GM18517 (cell line): ENCODE measurements around the gene AGR3.
A peak's percentile ranks its signal among the peaks of the same experiment; 100 is the strongest.

Experiments
- ATAC-seq: cut with Tn5 transposase; IDR thresholded peaks from one replicate; pipeline ENCODE4 v1.9.1; 2021; ENCODE audit warnings: mild to moderate bottlenecking, moderate library complexity; ENCODE audit not compliant: unreplicated experiment

Gene AGR3

GRCh38 chr7:16881844-16882243 is at the start of gene AGR3:
Gene AGR3, minus strand, starts transcription at chr7:16881983. Its CDS starts 3,365 bp downstream, at chr7:16878618.
- no peak for ATAC-seq

GRCh38 chr7:16930946-16931345 is 49.2 kb upstream of the AGR3 start:
- ATAC-seq: no peak

GRCh38 chr7:16929146-16929762 is 47.5 kb upstream of the AGR3 start:
- ATAC-seq: peak; percentile 96

- no peak for ATAC-seq
Observed at GRCh38 chr7:16926861-16927260, 45.1 kb upstream of the AGR3 start.

GRCh38 chr7:16926283-16926682 is 44.5 kb upstream of the AGR3 start:
- ATAC-seq: no peak

- ATAC-seq: no peak
Observed at GRCh38 chr7:16925609-16926008, 43.8 kb upstream of the AGR3 start.

GRCh38 chr7:16923019-16923418 is 41.2 kb upstream of the AGR3 start:
- ATAC-seq: no peak

- no peak for ATAC-seq
Observed at GRCh38 chr7:16921644-16922257, 40.0 kb upstream of the AGR3 start.

- no peak for ATAC-seq
Observed at GRCh38 chr7:16921151-16921550, 39.4 kb upstream of the AGR3 start.

GRCh38 chr7:16919440-16919839 is 37.7 kb upstream of the AGR3 start:
- ATAC-seq: no peak

- no peak for ATAC-seq
Observed at GRCh38 chr7:16918288-16918895, 36.6 kb upstream of the AGR3 start.

GRCh38 chr7:16916738-16917137 is 35.0 kb upstream of the AGR3 start:
- ATAC-seq: no peak

- ATAC-seq: no peak
Observed at GRCh38 chr7:16916105-16916639, 34.4 kb upstream of the AGR3 start.

- no peak for ATAC-seq
Observed at GRCh38 chr7:16915405-16915804, 33.6 kb upstream of the AGR3 start.

GRCh38 chr7:16914771-16915170 is 33.0 kb upstream of the AGR3 start:
- ATAC-seq: no peak

- no peak for ATAC-seq
Observed at GRCh38 chr7:16913643-16914042, 31.9 kb upstream of the AGR3 start.

GRCh38 chr7:16912540-16912939 is 30.8 kb upstream of the AGR3 start:
- no peak for ATAC-seq

GRCh38 chr7:16908561-16908960 is 26.8 kb upstream of the AGR3 start:
- no peak for ATAC-seq

- no peak for ATAC-seq
Observed at GRCh38 chr7:16905300-16906044, 23.7 kb upstream of the AGR3 start.

GRCh38 chr7:16904076-16904475 is 22.3 kb upstream of the AGR3 start:
- ATAC-seq: no peak

- ATAC-seq: no peak
Observed at GRCh38 chr7:16900209-16900768, 18.5 kb upstream of the AGR3 start.
